ENCODE measurements around the gene AP4M1. TPM values are rescaled to one million over a fixed set of nuclear protein-coding genes. Genes with fewer than 3 reads are reported as not detected.

AP4M1 gene
- total RNA-seq, 1 donor from 2014 or later: 22.6 TPM

DNA sequence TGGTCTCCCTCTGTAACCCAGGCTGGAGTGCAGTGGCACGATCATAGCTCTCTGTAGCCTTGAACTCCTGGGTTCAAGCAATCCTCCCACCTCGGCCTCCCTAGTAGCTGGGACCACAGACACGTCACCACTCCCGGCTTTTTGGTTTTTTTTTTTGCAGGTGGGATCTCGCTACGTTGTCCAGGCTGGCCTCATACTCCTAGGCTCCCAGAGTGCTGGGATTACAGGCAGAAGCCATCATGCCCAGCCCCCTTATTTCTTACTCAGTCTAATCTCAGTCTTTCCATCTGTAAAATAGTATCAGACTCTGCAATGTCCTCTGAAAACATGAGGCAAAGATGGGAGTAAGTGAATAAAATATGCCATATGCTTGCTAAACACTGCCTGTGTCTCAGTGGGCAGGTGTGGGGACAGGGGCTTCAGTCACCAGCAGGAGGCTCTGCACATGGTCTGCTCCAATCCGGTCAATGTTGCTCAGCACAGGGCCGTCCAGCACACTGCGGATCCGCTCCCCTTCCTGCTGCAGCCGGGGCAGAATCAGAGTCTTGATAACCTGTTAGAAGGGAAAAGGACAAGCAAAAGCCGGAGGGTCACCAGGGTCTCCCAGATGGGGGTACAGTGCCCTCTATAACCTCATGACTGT, 8.2 kb downstream of the AP4M1 start:
- Mint-ChIP-seq H3K36me3 (ENCODE audit: low read depth) (peaks cover 6% of the 10 kb centered on the region), H3K9me3 (no peaks in the 10 kb centered on the region), H3K27ac (ENCODE audit: unreplicated experiment) (no peak overlapping the region), H3K4me3 (peak overlapping the region; percentile 44), H3K27me3 (ENCODE audit: low read depth) (no peaks in the 10 kb centered on the region), H3K4me1 (no peaks in the 10 kb centered on the region)
- no peak for DNase-seq (ENCODE audit: low read depth, low spot score)
- TF ChIP-seq, protein P1, sequence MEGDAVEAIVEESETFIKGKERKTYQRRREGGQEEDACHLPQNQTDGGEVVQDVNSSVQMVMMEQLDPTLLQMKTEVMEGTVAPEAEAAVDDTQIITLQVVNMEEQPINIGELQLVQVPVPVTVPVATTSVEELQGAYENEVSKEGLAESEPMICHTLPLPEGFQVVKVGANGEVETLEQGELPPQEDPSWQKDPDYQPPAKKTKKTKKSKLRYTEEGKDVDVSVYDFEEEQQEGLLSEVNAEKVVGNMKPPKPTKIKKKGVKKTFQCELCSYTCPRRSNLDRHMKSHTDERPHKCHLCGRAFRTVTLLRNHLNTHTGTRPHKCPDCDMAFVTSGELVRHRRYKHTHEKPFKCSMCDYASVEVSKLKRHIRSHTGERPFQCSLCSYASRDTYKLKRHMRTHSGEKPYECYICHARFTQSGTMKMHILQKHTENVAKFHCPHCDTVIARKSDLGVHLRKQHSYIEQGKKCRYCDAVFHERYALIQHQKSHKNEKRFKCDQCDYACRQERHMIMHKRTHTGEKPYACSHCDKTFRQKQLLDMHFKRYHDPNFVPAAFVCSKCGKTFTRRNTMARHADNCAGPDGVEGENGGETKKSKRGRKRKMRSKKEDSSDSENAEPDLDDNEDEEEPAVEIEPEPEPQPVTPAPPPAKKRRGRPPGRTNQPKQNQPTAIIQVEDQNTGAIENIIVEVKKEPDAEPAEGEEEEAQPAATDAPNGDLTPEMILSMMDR (conservative IDR thresholded peaks at IDR 0.05): peak; percentile 22

DNA sequence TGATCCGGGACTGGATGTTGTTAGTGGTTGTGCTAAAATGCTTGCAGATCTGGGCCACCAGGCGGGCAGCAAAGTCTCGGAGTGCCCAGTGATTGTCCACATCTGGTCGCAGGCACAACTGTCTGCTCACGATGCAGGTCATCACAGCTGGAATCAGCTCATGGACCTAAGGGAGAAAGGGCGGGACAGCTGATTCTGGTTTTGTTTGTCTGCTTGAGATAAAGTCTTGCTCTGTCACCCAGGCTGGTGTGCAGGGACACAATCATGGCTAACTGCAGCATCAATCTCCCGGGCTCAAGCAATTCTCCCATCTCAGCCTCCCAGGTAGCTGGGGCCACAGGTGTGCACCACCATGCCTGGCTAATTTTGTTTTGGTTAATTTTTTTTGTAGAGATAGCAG, 9.7 kb downstream of the AP4M1 start:
- H3K9me3 Mint-ChIP-seq: no peaks in the 10 kb centered on the region
- no peak overlapping the region for H3K27ac Mint-ChIP-seq (ENCODE audit: unreplicated experiment)
- no peaks in the 10 kb centered on the region for H3K4me1 Mint-ChIP-seq
- no peaks in the 10 kb centered on the region for H3K27me3 Mint-ChIP-seq (ENCODE audit: low read depth)
- no peak for DNase-seq (ENCODE audit: low read depth, low spot score)
- TF ChIP-seq, protein P1 (conservative IDR thresholded peaks at IDR 0.05): no peak
- H3K36me3 Mint-ChIP-seq (ENCODE audit: low read depth): peaks cover 9% of the 10 kb centered on the region
- H3K4me3 Mint-ChIP-seq: peak overlapping the region; percentile 35

DNA sequence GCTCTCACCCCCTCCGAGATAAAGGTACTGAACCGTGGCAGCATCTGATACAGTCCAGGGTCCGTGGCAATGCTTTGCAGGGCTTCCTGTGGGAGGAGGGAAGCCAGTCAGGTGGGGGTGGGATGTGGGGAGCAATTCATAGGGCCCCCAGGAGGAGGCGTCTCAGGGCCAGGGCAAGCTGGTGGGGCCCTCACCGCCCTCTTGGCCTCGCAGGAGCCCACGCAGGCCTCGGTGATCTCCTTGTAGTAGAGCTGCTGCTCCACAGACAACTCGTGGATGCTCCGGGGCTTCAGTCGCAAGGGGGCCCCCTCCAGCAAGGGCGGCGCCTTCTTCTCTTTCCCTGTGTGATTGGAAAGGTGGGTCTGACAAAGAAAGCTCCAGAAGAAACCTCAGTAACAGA, 10.5 kb downstream of the AP4M1 start:
- peak overlapping the region; percentile 44 for H3K4me3 Mint-ChIP-seq
- H3K27ac Mint-ChIP-seq (ENCODE audit: unreplicated experiment): no peak overlapping the region
- H3K36me3 Mint-ChIP-seq (ENCODE audit: low read depth): peaks cover 8% of the 10 kb centered on the region
- H3K9me3 Mint-ChIP-seq: no peaks in the 10 kb centered on the region
- H3K4me1 Mint-ChIP-seq: no peaks in the 10 kb centered on the region
- DNase-seq (ENCODE audit: low read depth, low spot score): no peak
- no peaks in the 10 kb centered on the region for H3K27me3 Mint-ChIP-seq (ENCODE audit: low read depth)
- TF ChIP-seq, protein P1 (conservative IDR thresholded peaks at IDR 0.05): no peak

DNA sequence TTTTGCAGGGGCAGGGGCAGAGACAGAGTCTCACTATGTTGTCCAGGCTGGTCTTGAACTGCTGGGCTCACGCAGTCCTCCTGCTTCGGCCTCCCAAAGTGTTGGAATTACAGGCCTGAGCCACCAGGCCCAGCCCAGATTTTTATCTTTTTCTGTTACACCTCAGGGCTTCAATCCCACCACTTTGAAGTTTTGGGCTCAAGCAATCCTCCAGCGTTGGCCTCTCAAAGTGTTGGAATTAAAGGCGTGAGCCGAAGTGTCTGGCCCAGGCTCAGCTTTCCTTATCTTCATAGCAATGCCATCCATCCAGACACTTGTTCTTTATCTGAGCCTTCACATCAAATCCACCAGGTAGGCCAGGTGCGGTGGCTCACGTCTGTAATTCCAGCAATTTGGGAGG, 13.6 kb downstream of the AP4M1 start:
- H3K4me3 Mint-ChIP-seq: no peak overlapping the region
- TF ChIP-seq, protein P1 (conservative IDR thresholded peaks at IDR 0.05): no peak
- DNase-seq (ENCODE audit: low read depth, low spot score): no peak
- H3K36me3 Mint-ChIP-seq (ENCODE audit: low read depth): peaks cover 5% of the 10 kb centered on the region
- peaks cover 17% of the 10 kb centered on the region for H3K4me1 Mint-ChIP-seq
- H3K27ac Mint-ChIP-seq (ENCODE audit: unreplicated experiment): no peak overlapping the region
- no peaks in the 10 kb centered on the region for H3K27me3 Mint-ChIP-seq (ENCODE audit: low read depth)
- no peaks in the 10 kb centered on the region for H3K9me3 Mint-ChIP-seq

DNA sequence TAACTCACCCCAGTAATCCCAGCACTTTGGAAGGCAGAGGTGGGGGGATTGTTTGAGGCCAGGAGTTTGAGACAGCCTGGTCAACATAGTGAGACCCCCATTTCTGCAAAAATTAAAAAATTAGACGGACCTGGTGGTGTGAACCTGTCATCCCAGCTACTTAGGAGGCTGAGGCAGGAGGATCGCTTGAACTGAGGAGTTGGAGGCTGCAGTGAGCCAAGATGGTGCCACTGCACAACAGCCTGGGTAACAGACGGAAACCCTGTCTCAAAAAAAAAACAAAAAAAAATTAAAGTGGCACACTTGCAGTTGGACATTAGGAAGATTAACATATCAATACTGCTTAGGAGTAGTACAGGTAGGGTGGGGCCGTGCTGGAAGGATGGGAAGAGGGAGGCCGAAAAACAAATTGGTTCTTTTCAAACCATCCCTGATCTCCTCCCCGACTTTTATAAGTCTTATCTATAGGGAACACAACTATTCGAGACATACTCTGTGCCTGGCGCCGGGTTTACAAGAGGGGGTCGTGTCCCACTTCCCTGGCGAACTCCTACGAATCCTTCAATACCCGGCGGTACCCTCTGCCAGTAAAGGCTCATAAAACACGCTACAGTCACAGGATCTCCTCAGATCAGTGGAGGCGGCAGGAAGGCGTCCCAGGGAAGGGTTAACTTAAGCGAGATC, 17.1 kb downstream of the AP4M1 start:
- H3K4me1 Mint-ChIP-seq: peaks cover 34% of the 10 kb centered on the region
- peaks cover 2% of the 10 kb centered on the region for H3K36me3 Mint-ChIP-seq (ENCODE audit: low read depth)
- H3K9me3 Mint-ChIP-seq: no peaks in the 10 kb centered on the region
- TF ChIP-seq, protein P1 (conservative IDR thresholded peaks at IDR 0.05): no peak
- no peak for DNase-seq (ENCODE audit: low read depth, low spot score)
- peak overlapping the region; percentile 100 for H3K27ac Mint-ChIP-seq (ENCODE audit: unreplicated experiment)
- peak overlapping the region; percentile 96 for H3K4me3 Mint-ChIP-seq
- no peaks in the 10 kb centered on the region for H3K27me3 Mint-ChIP-seq (ENCODE audit: low read depth)
